Natural killer cell (primary cell): ENCODE results near the gene GSTM3. TPM values are rescaled to one million over a fixed set of nuclear protein-coding genes. Genes with fewer than 3 reads are reported as not detected.

Experiments used
- ATAC-seq, 3 donors: fragments of 150-1000 bp in 2 of 3; fragments of 200-7000 bp in 1 of 3; cut with Tn5 transposase; 1 replicate in 1 of 3; 2 replicates in 2 of 3; pipeline ENCODE4 v1.10.0; 2021; ENCODE audit warnings: mild to moderate bottlenecking in 2 of 3, moderate library complexity in 2 of 3
- DNase-seq, 2 donors: peaks; one replicate each; pipeline versions ENCODE4 v3.0.0 to v3.0.0-alpha.2; 2013 to 2021; ENCODE audit warnings: mixed read lengths in 1 of 2
- H3K27ac ChIP-seq: one replicate; pipeline ENCODE4 v1.5.1; 2013; ENCODE audit warnings: mild to moderate bottlenecking, low read length
- H3K27me3 ChIP-seq: one replicate; pipeline ENCODE4 v1.6.1; 2013; ENCODE audit warnings: low read length; ENCODE audit not compliant: control insufficient read depth, insufficient read depth
- H3K36me3 ChIP-seq: one replicate; pipeline ENCODE4 v1.6.1; 2013; ENCODE audit warnings: low read length; ENCODE audit not compliant: control insufficient read depth, insufficient read depth
- H3K4me1 ChIP-seq: one replicate; pipeline ENCODE4 v1.6.1; 2013; ENCODE audit warnings: low read length; ENCODE audit not compliant: control insufficient read depth, insufficient read depth
- H3K4me3 ChIP-seq: one replicate; pipeline ENCODE4 v1.5.1; 2013; ENCODE audit warnings: low read length
- H3K9me3 ChIP-seq: one replicate; pipeline ENCODE4 v1.6.1; 2013; ENCODE audit warnings: low read length; ENCODE audit not compliant: control insufficient read depth, insufficient read depth
- H3K27ac Mint-ChIP-seq, 2 donors: one replicate each; pipeline ENCODE4 v1.8.0; 2022; ENCODE audit warnings: mild to moderate bottlenecking in 2 of 2, mixed read lengths in 2 of 2, moderate library complexity in 1 of 2
- H3K27me3 Mint-ChIP-seq, 2 donors: one replicate each; pipeline ENCODE4 v1.8.0; 2022; ENCODE audit warnings: low read depth in 2 of 2, mixed read lengths in 2 of 2
- H3K36me3 Mint-ChIP-seq: one replicate; pipeline ENCODE4 v1.8.0; 2022; ENCODE audit warnings: mixed read lengths
- H3K4me1 Mint-ChIP-seq, 2 donors: one replicate each; pipeline ENCODE4 v1.8.0; 2022; ENCODE audit warnings: mixed read lengths in 2 of 2
- H3K4me3 Mint-ChIP-seq: one replicate; pipeline ENCODE4 v1.8.0; 2022; ENCODE audit warnings: mild to moderate bottlenecking, moderate library complexity, mixed read lengths
- H3K9me3 Mint-ChIP-seq, 2 donors: one replicate each; pipeline ENCODE4 v1.8.0; 2022; ENCODE audit warnings: mixed read lengths in 2 of 2
- CTCF ChIP-seq: fragments of 200-600 bp; IDR thresholded peaks from one replicate; pipeline ENCODE4 v1.8.0; 2022; ENCODE audit warnings: antibody characterized with exemption
- WGBS: methylation state at CpG from one replicate; pipeline ENCODE4 v1.1.7; 2013; ENCODE audit warnings: missing lambda C conversion rate; ENCODE audit not compliant: insufficient coverage; 5-methylcytosine and 5-hydroxymethylcytosine counted together
- intact Hi-C: fragments of 100-400 bp; cut with micrococcal nuclease; formaldehyde crosslinking; loops from one replicate; pipeline ENCODE4 v1.14.2; 2022
- total RNA-seq, 4 donors: library from RNA; stranded (reverse); fragments of 120-200 nt in 1 of 4; gene quantifications; one replicate each; pipeline versions ENCODE4 v1.2.3 to v1.2.4, GENCODE V29; 2013 to 2022

Gene GSTM3
- total RNA-seq, 3 donors from 2014 or later (not counting 1 experiment from before 2014, with no cell fraction given), result 1.7 to 3.0 (median 3.0) TPM

- DNase-seq (no peak), ATAC-seq (no peak)
- no peak overlapping the region for H3K4me3 ChIP-seq
- no peaks in the 10 kb centered on the region for H3K9me3 ChIP-seq
- intact Hi-C loops, result no loop called here
- Mint-ChIP-seq H3K27ac (no peak overlapping the region), H3K27me3 (peaks cover 7 to 20% of the 10 kb centered on the region in 2 donors), H3K36me3 (no peaks in the 10 kb centered on the region), H3K9me3 (no peaks in the 10 kb centered on the region), H3K4me1 (no peaks in the 10 kb centered on the region), H3K4me3 (no peak overlapping the region)
- H3K27ac ChIP-seq, result no peak overlapping the region
- H3K36me3 ChIP-seq, result no peaks in the 10 kb centered on the region
- WGBS, result 73% methylated on average over 3 of the region's 3 CpGs
- no peaks in the 10 kb centered on the region for H3K27me3 ChIP-seq
- no peak for TF ChIP-seq CTCF
- no peaks in the 10 kb centered on the region for H3K4me1 ChIP-seq
Measured at GRCh38 chr1:109732390-109732881, 8.4 kb downstream of the GSTM3 start.

GRCh38 chr1:109730666-109731065 is 10.2 kb downstream of the GSTM3 start:
- Histone ChIP-seq H3K4me3 (no peak overlapping the region), H3K27ac (no peak overlapping the region), H3K36me3 (no peaks in the 10 kb centered on the region), H3K9me3 (no peaks in the 10 kb centered on the region), H3K4me1 (no peaks in the 10 kb centered on the region), H3K27me3 (no peaks in the 10 kb centered on the region)
- Mint-ChIP-seq H3K27ac (no peak overlapping the region), H3K4me3 (no peak overlapping the region), H3K36me3 (no peaks in the 10 kb centered on the region), H3K9me3 (no peaks in the 10 kb centered on the region), H3K4me1 (no peaks in the 10 kb centered on the region), H3K27me3 (peaks cover 8 to 18% of the 10 kb centered on the region in 2 donors)
- DNase-seq (no peak), ATAC-seq (no peak)
- TF ChIP-seq CTCF, result no peak
- 97% methylated on average over 6 of the region's 6 CpGs for WGBS
- intact Hi-C loops, result no loop called here

- Mint-ChIP-seq H3K27ac (no peak overlapping the region), H3K27me3 (peaks cover 8 to 18% of the 10 kb centered on the region in 2 donors), H3K36me3 (no peaks in the 10 kb centered on the region), H3K9me3 (no peaks in the 10 kb centered on the region), H3K4me1 (no peaks in the 10 kb centered on the region), H3K4me3 (no peak overlapping the region)
- Histone ChIP-seq H3K27ac (no peak overlapping the region), H3K4me1 (no peaks in the 10 kb centered on the region), H3K36me3 (no peaks in the 10 kb centered on the region), H3K9me3 (no peaks in the 10 kb centered on the region), H3K27me3 (no peaks in the 10 kb centered on the region), H3K4me3 (no peak overlapping the region)
- TF ChIP-seq CTCF, result no peak
- ATAC-seq (no peak), DNase-seq (no peak)
- intact Hi-C loops, result no loop called here
- WGBS, result 82% methylated on average over 6 of the region's 7 CpGs
Measured at GRCh38 chr1:109728870-109729269, 12.0 kb downstream of the GSTM3 start.

GRCh38 chr1:109726728-109727373 is 14.0 kb downstream of the GSTM3 start:
- no peaks in the 10 kb centered on the region for H3K9me3 ChIP-seq
- H3K27ac Mint-ChIP-seq, result no peak overlapping the region
- no peak overlapping the region for H3K27ac ChIP-seq
- H3K9me3 Mint-ChIP-seq, result no peaks in the 10 kb centered on the region
- no peak overlapping the region for H3K4me3 Mint-ChIP-seq
- H3K36me3 ChIP-seq, result no peaks in the 10 kb centered on the region
- no peaks in the 10 kb centered on the region for H3K4me1 Mint-ChIP-seq
- H3K4me1 ChIP-seq, result no peaks in the 10 kb centered on the region
- TF ChIP-seq CTCF, result no peak
- 91% methylated on average over 12 of the region's 12 CpGs for WGBS
- no peaks in the 10 kb centered on the region for H3K36me3 Mint-ChIP-seq
- peaks cover 8 to 18% of the 10 kb centered on the region in 2 donors for H3K27me3 Mint-ChIP-seq
- ATAC-seq, result no peak
- no peak overlapping the region for H3K4me3 ChIP-seq
- DNase-seq, result no peak
- no peaks in the 10 kb centered on the region for H3K27me3 ChIP-seq
- intact Hi-C loops, result no loop called here
